K562 (cell line): ENCODE data around the gene COL23A1. TPM values are rescaled to one million over a fixed set of nuclear protein-coding genes. Genes with fewer than 3 reads are reported as not detected.

ENCODE experiments used
- ATAC-seq: fragments of 200-7000 bp; cut with Tn5 transposase; 3 replicates; pipeline ENCODE4 v1.9.1; 2020; ENCODE audit warnings: moderate library complexity
- BruUV-seq: library from RNA; stranded (reverse); fragments of 400-500 nt; replicated peaks from 2 replicates; lab custom pipeline; 2021; lab: Mats Ljungman, UMichigan
- CTCF ChIA-PET: fragments of 300-600 bp; formaldehyde crosslinking; extraction: SDS; loops from one replicate; lab custom pipeline; 2021; ENCODE audit warnings: low intra/inter-chr PET ratio; lab: Yijun Ruan, JAX
- POLR2A ChIA-PET: fragments of 300-600, 350-650 bp; sonication (Branson Sonifier 250); formaldehyde crosslinking; extraction: SDS; loops from one replicate; lab custom pipeline; 2021; ENCODE audit warnings: antibody characterized with exemption, inconsistent platforms; lab: Yijun Ruan, JAX
- DNase-seq, 4 experiments: peaks; one replicate each; pipeline versions ENCODE4 v3.0.0 to v3.0.0-alpha.2; 2011 to 2018; ENCODE audit warnings: low spot score in 3 of 4, mixed read lengths in 3 of 4; ENCODE audit errors: extremely low read depth in 1 of 4
- FAIRE-seq: peaks from 2 replicates; lab custom pipeline; 2011; peaks lifted over from hg19 to GRCh38; lab: Jason Lieb, UNC
- H2AFZ ChIP-seq: 2 replicates; pipeline ENCODE4 v1.6.0; 2011; ENCODE audit warnings: low read depth, low read length, control low read depth, inconsistent platforms
- H3K27ac ChIP-seq: fragments of 200-600 bp; 3 replicates; pipeline ENCODE4 v1.8.0; 2011; ENCODE audit warnings: low read depth, mild to moderate bottlenecking, control low read depth, inconsistent platforms, low read length, moderate library complexity, mixed read lengths; ENCODE audit errors: extremely low read depth
- H3K27me3 ChIP-seq, 2 experiments: fragments of 300-600 bp in 1 of 2; 2 replicates in 1 of 2; 3 replicates in 1 of 2; pipeline versions ENCODE4 v1.6.0 to v1.8.0; 2011; ENCODE audit warnings: inconsistent platforms in 2 of 2, low read length in 2 of 2, mild to moderate bottlenecking in 1 of 2, mixed read lengths in 1 of 2, moderate library complexity in 1 of 2; ENCODE audit not compliant: control insufficient read depth in 2 of 2, insufficient read depth in 2 of 2
- H3K36me3 ChIP-seq: fragments of 300-600 bp; 3 replicates; pipeline ENCODE4 v1.8.0; 2011; ENCODE audit warnings: mild to moderate bottlenecking, low read length, inconsistent platforms; ENCODE audit not compliant: control insufficient read depth, insufficient read depth
- H3K4me1 ChIP-seq, 2 experiments: fragments of 200-600 bp in 1 of 2; replicated peaks in 1 of 2; 2 replicates in 1 of 2; 3 replicates in 1 of 2; pipeline versions ENCODE4 v1.5.1 to v1.8.0; 2011; ENCODE audit warnings: inconsistent platforms in 2 of 2, low read length in 2 of 2, mild to moderate bottlenecking in 1 of 2, mixed read lengths in 1 of 2, moderate library complexity in 1 of 2; ENCODE audit not compliant: control insufficient read depth in 2 of 2, insufficient read depth in 2 of 2
- H3K4me2 ChIP-seq: 2 replicates; pipeline ENCODE4 v1.6.1; 2011; ENCODE audit warnings: low read length, control low read depth, inconsistent platforms, mixed read lengths; ENCODE audit not compliant: insufficient read depth
- H3K4me3 ChIP-seq: fragments of 200-600 bp; sonication (generic), shearing (Covaris generic); 2 replicates; pipeline ENCODE4 v1.5.1; 2016; ENCODE audit warnings: control low read depth, inconsistent platforms
- H3K79me2 ChIP-seq: fragments of 200-600 bp; 3 replicates; pipeline ENCODE4 v1.8.0; 2011; ENCODE audit warnings: low read length, inconsistent platforms; ENCODE audit not compliant: control insufficient read depth, insufficient read depth
- H3K9ac ChIP-seq, 2 experiments: 2 replicates each; pipeline versions ENCODE4 v1.6.0 to v1.6.1; 2011; ENCODE audit warnings: low read depth in 2 of 2, low read length in 2 of 2, control low read depth in 1 of 2, inconsistent platforms in 1 of 2, mild to moderate bottlenecking in 1 of 2, mixed read lengths in 1 of 2; ENCODE audit not compliant: insufficient read depth in 1 of 2
- H3K9me1 ChIP-seq: one replicate; pipeline ENCODE4 v1.6.0; 2011; ENCODE audit warnings: inconsistent platforms, mild to moderate bottlenecking, low read length, moderate library complexity; ENCODE audit not compliant: control insufficient read depth, insufficient read depth
- H3K9me3 ChIP-seq: replicated peaks from 2 replicates; pipeline ENCODE4 v1.5.1; 2011; ENCODE audit warnings: low read depth, low read length, inconsistent platforms; ENCODE audit not compliant: control insufficient read depth, insufficient read depth
- H4K20me1 ChIP-seq: replicated peaks from 2 replicates; pipeline ENCODE4 v1.6.1; 2011; ENCODE audit warnings: low read length, inconsistent platforms, mixed read lengths; ENCODE audit not compliant: control insufficient read depth, insufficient read depth
- BRD9 ChIP-seq: fragments of 450-650 bp; IDR thresholded peaks from 2 replicates; pipeline ENCODE4 v1.6.1; 2018; ENCODE audit warnings: low read depth; ENCODE audit not compliant: partially characterized antibody
- FOXP1 ChIP-seq: sonication (generic); formaldehyde crosslinking; IDR thresholded peaks from 2 replicates; pipeline ENCODE4 v1.8.0; 2022; ENCODE audit warnings: mild to moderate bottlenecking, missing genetic modification reagents
- TAF7 ChIP-seq: fragments of 450-650 bp; IDR thresholded peaks from 2 replicates; pipeline ENCODE4 v1.6.1; 2016; ENCODE audit warnings: missing genetic modification characterization, missing compliant biosample characterization
- ZBTB12 ChIP-seq: fragments of 250-450 bp; sonication (Bioruptor Pico); IDR thresholded peaks from 2 replicates; pipeline ENCODE4 v1.4.0; 2020
- WGBS: fragments of 100-300 bp; shearing (Covaris generic); methylation state at CpG from one replicate; pipeline ENCODE4 v1.1.6; 2016; ENCODE audit warnings: low coverage, mixed read lengths; ENCODE audit not compliant: insufficient coverage; ENCODE audit errors: missing lambda C conversion rate; 5-methylcytosine and 5-hydroxymethylcytosine counted together
- in situ Hi-C: fragments of 300-500 bp; cut with MboI; formaldehyde crosslinking; loops from 4 replicates; pipeline ENCODE4 v1.15.0; 2018; ENCODE audit warnings: inconsistent platforms, mixed read lengths
- intact Hi-C: fragments of 100-400 bp; cut with micrococcal nuclease; formaldehyde crosslinking; loops from 2 replicates; pipeline ENCODE4 v1.14.2; 2022
- polyA plus RNA-seq, 8 experiments: library from polyadenylated mRNA; depleted of rRNA in 4 of 8; stranded (reverse) in 5 of 8; unstranded in 3 of 8; fragments of >200 nt; fragmentation: Nextera tagmentation in 2 of 8; fragmentation: Illumina TruSeq in 1 of 8; extraction: Ambion mirVana in 2 of 8; extraction: Trizol in 1 of 8; gene quantifications; 2 replicates each; pipeline versions ENCODE4 v1.2.1 to v1.2.3, GENCODE V29; 2011 to 2014; ENCODE audit warnings: inconsistent platforms in 1 of 8, missing spikeins in 1 of 8
- total RNA-seq, 7 experiments: library from RNA; depleted of rRNA in 6 of 7; stranded (reverse); fragments of >200 nt in 6 of 7; fragmentation: Illumina TruSeq in 2 of 7; extraction: Trizol in 2 of 7; gene quantifications; 2 replicates each; pipeline versions ENCODE4 v1.2.1 to v1.2.3, GENCODE V29; 2011 to 2021; ENCODE audit warnings: low replicate concordance in 1 of 7
- TF ChIP-seq, protein P1 (sequence below): fragments of 450-650 bp; formaldehyde crosslinking; IDR thresholded peaks from 2 replicates; pipeline ENCODE4 v1.4.0; 2020; ENCODE audit warnings: mild to moderate bottlenecking, moderate library complexity

The COL23A1 gene
- total and polyA plus RNA-seq, 9 of the 15 experiments (the other 6 are each of a cell fraction or from before 2014, with no cell fraction given) = 0.09 TPM; not detected in 8

DNA sequence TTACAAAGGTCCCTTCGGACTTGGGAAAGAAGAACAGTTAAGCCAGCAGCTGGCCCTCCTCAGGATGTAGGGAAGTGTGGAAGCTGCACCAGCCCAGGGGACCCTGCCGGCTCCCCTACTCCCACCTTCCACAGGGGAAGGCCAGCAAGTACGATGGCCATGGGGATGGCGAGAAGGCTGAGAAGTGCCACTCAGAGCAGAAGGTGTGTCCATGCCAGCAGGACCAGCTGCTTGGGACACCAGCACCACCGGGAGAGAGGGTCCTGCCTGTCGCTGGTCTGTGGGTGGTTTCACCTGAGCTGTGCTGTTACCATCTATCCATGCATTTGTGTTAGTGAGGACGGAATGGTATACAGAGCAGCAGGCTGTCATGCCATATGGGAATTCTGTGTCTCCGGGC, 209.0 kb downstream of the COL23A1 start:
- in situ Hi-C loops (no loop called here), intact Hi-C loops (no loop called here)
- ChIA-PET POLR2A (no interaction called here), CTCF (no interaction called here)
- no peak overlapping the region for H3K9ac ChIP-seq
- no peaks in the 10 kb centered on the region for H3K36me3 ChIP-seq
- H3K79me2 ChIP-seq = no peaks in the 10 kb centered on the region
- H3K9me1 ChIP-seq = no peaks in the 10 kb centered on the region
- no peak overlapping the region for H3K27ac ChIP-seq
- ATAC-seq (no peak), FAIRE-seq (no peak), DNase-seq (no peak)
- H2AFZ ChIP-seq = no peak overlapping the region
- H3K4me3 ChIP-seq = no peak overlapping the region
- TF ChIP-seq, protein P1, sequence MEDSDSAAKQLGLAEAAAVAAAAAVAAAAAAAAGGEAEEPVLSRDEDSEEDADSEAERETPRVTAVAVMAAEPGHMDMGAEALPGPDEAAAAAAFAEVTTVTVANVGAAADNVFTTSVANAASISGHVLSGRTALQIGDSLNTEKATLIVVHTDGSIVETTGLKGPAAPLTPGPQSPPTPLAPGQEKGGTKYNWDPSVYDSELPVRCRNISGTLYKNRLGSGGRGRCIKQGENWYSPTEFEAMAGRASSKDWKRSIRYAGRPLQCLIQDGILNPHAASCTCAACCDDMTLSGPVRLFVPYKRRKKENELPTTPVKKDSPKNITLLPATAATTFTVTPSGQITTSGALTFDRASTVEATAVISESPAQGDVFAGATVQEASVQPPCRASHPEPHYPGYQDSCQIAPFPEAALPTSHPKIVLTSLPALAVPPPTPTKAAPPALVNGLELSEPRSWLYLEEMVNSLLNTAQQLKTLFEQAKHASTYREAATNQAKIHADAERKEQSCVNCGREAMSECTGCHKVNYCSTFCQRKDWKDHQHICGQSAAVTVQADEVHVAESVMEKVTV (CRISPR knock-in tag) = no peak
- no peak for TF ChIP-seq FOXP1 (CRISPR knock-in tag)
- TF ChIP-seq TAF7 (tag) = no peak
- TF ChIP-seq ZBTB12 = no peak
- TF ChIP-seq BRD9 = no peak
- peaks cover 14% of the 10 kb centered on the region for H4K20me1 ChIP-seq
- H3K27me3 ChIP-seq = peaks cover 46 to 90% of the 10 kb centered on the region in 2 experiments
- no TSS peak for BruUV-seq
- no peaks in the 10 kb centered on the region for H3K9me3 ChIP-seq
- H3K4me1 ChIP-seq = peaks cover 0 to 10% of the 10 kb centered on the region in 2 experiments; a peak in 2 of 5 replicates
- WGBS = 18% methylated on average over 8 of the region's 8 CpGs
- no peak overlapping the region for H3K4me2 ChIP-seq
